ENCODE data around the gene ARHGEF37. TPM values are rescaled to one million over a fixed set of nuclear protein-coding genes. Genes with fewer than 3 reads are reported as not detected.

The ARHGEF37 gene
- total and polyA plus RNA-seq, 2 of the 8 experiments (the other 6 are each of a cell fraction or from before 2014, with no cell fraction given): 0.21 to 0.48 TPM

DNA sequence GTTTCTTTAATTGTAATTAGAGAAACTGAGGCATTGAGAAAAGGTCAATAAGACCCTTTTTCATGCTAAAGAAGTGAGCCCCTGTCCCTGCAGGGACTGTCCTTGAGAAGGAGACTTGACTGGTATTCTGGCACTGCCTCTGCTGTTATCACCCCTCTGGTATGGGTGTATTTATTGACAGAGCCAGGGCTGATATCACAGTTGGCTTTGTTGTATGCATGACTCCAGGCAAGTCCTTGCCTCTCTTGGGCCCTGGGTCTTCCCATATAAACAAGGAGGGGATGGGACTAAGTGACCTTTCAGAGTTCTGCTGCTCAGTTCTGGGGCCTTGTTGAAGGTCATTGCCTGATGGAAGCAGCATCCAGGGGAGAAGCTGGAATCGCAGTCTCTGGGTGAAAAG, 77.0 kb downstream of the ARHGEF37 start:
- Histone ChIP-seq H4K8ac (ENCODE audit: extremely low read depth, insufficient read depth, low read length) (no peak overlapping the region), H4K91ac (replicated peaks; ENCODE audit: insufficient read length, low read length) (no peak overlapping the region), H3K9ac (replicated peaks in 1 of 4; ENCODE audit: extremely low read depth in 1 of 4, low read depth in 3 of 4, low read length in 3 of 4) (no peak overlapping the region), H2AFZ (ENCODE audit: low read length) (no peak overlapping the region), H3K23me2 (ENCODE audit: low read depth, low read length) (peaks cover 13% of the 10 kb centered on the region; the same call in 1 of the 2 replicates), H2BK120ac (replicated peaks; ENCODE audit: low read depth, low read length) (no peak overlapping the region), H3K79me1 (ENCODE audit: low read depth, low read length) (no peaks in the 10 kb centered on the region), H2BK15ac (ENCODE audit: low read length) (no peak overlapping the region; the same call in 1 of the 2 replicates), H4K20me1 (replicated peaks in 1 of 2; ENCODE audit: control insufficient read depth in 1 of 2, insufficient read depth in 2 of 2, low read length in 2 of 2) (peaks cover 0 to 2% of the 10 kb centered on the region in 2 experiments), H3K9me3 (ENCODE audit: insufficient read depth in 2 of 2, low read depth in 1 of 2, low read length in 1 of 2) (no peaks in the 10 kb centered on the region), H2AK5ac (ENCODE audit: low read depth, low read length) (no peak overlapping the region), H4K5ac (ENCODE audit: insufficient read length, low read depth, low read length) (no peak overlapping the region), H3K23ac (ENCODE audit: insufficient read length) (no peak overlapping the region), H3K56ac (replicated peaks; ENCODE audit: insufficient read length, low read depth, low read length) (no peak overlapping the region), H2BK12ac (ENCODE audit: low read depth, low read length) (no peak overlapping the region), H3K4me1 (replicated peaks in 1 of 4; ENCODE audit: control insufficient read depth in 3 of 4, insufficient read depth in 4 of 4, low read length in 3 of 4) (no peaks in the 10 kb centered on the region; a peak in 1 of 7 replicates), H3K14ac (ENCODE audit: insufficient read length) (no peak overlapping the region), H2BK20ac (ENCODE audit: low read length) (no peak overlapping the region), H3K79me2 (ENCODE audit: control insufficient read depth in 1 of 2, insufficient read depth in 2 of 2, low read length in 2 of 2) (no peaks in the 10 kb centered on the region), H2BK5ac (ENCODE audit: low read depth, low read length) (no peak overlapping the region), H3K4ac (replicated peaks; ENCODE audit: insufficient read length, low read depth, low read length) (no peak overlapping the region), H3K4me3 (ENCODE audit: extremely low read depth in 1 of 4, insufficient read depth in 2 of 4, low read depth in 3 of 4, low read length in 4 of 4) (no peak overlapping the region), H3K18ac (ENCODE audit: extremely low read depth, low read length) (no peak overlapping the region), H3K27me3 (replicated peaks in 1 of 4; ENCODE audit: control insufficient read depth in 3 of 4, extremely low read depth in 1 of 4, insufficient read depth in 3 of 4, low read length in 3 of 4) (no peaks in the 10 kb centered on the region), H3K36me3 (ENCODE audit: control insufficient read depth in 2 of 4, insufficient read depth in 4 of 4, low read length in 3 of 4) (no peaks in the 10 kb centered on the region), H3K4me2 (ENCODE audit: insufficient read depth in 1 of 2, low read depth in 2 of 2, low read length in 2 of 2) (no peak overlapping the region), H3K27ac (ENCODE audit: low read depth, low read length) (no peak overlapping the region)
- DNase-seq (ENCODE audit: low read depth in 1 of 2, low spot score in 2 of 2) (no peak), FAIRE-seq (no peak)
- POLR2A ChIA-PET (ENCODE audit: partially characterized antibody): no interaction called here
- CTCF ChIA-PET (ENCODE audit: partially characterized antibody): interaction anchor here (0.7 to 6.6 kb wide), 6 partner anchors 9 to 170 kb away, joined by 3 to 153 read pairs (median 8); no protein-coding TSS in a partner anchor
- 94% methylated on average over 1 of the region's 1 CpG; no CpG with 5 or more reads in 1 of the 2 experiments for WGBS, 2 experiments (ENCODE audit: extremely low coverage in 1 of 2, insufficient coverage in 1 of 2, insufficient read length in 1 of 2, insufficient replicate concordance in 2 of 2, low coverage in 1 of 2, low lambda C conversion rate in 2 of 2, missing lambda C conversion rate in 1 of 2)
- TF ChIP-seq EP300 (IDR thresholded peaks at IDR 0.05; ENCODE audit: borderline replicate concordance in 1 of 2, low read depth in 2 of 2, low read length in 2 of 2): no peak
